GM10266 (cell line): ENCODE results near the gene SHE.

Source experiments
- DNase-seq: peaks from one replicate; pipeline ENCODE4 v3.0.0; 2012; ENCODE audit errors: extremely low spot score
- CTCF ChIP-seq: IDR thresholded peaks from 2 replicates; pipeline ENCODE4 v1.5.1; 2012; ENCODE audit warnings: mild to moderate bottlenecking, low read depth; ENCODE audit not compliant: control insufficient read depth, insufficient read depth; ENCODE audit errors: missing control alignments

The SHE gene

GRCh38 chr1:154454386-154455120 is 47.7 kb downstream of the SHE start:
- TF ChIP-seq CTCF: no peak
- no peak for DNase-seq

GRCh38 chr1:154453574-154454352 is 48.4 kb downstream of the SHE start:
- DNase-seq: no peak
- TF ChIP-seq CTCF: no peak

- DNase-seq: no peak
- TF ChIP-seq CTCF: no peak
Observed at GRCh38 chr1:154453161-154453560, 49.1 kb downstream of the SHE start.

- no peak for DNase-seq
Observed at GRCh38 chr1:154448331-154448811, 53.8 kb downstream of the SHE start.

GRCh38 chr1:154446789-154447188 is 55.4 kb downstream of the SHE start:
- no peak for DNase-seq
- TF ChIP-seq CTCF: no peak

More at GRCh38 chr1:154448331-154448811, 53.8 kb downstream of the SHE start:
- no peak for TF ChIP-seq CTCF

- no peak for TF ChIP-seq CTCF
- no peak for DNase-seq
Observed at GRCh38 chr1:154446292-154446691, 55.9 kb downstream of the SHE start.

- TF ChIP-seq CTCF: no peak
- peak; percentile 50 for DNase-seq
Observed at GRCh38 chr1:154445040-154445472, 57.2 kb downstream of the SHE start.
